ENCODE data around the gene NKAPL. TPM values are rescaled to one million over a fixed set of nuclear protein-coding genes. Genes with fewer than 3 reads are reported as not detected.

Gene NKAPL
- total and polyA plus RNA-seq, 2 of the 13 experiments (the other 11 are each of a cell fraction or from before 2014, with no cell fraction given) = not detected

DNA sequence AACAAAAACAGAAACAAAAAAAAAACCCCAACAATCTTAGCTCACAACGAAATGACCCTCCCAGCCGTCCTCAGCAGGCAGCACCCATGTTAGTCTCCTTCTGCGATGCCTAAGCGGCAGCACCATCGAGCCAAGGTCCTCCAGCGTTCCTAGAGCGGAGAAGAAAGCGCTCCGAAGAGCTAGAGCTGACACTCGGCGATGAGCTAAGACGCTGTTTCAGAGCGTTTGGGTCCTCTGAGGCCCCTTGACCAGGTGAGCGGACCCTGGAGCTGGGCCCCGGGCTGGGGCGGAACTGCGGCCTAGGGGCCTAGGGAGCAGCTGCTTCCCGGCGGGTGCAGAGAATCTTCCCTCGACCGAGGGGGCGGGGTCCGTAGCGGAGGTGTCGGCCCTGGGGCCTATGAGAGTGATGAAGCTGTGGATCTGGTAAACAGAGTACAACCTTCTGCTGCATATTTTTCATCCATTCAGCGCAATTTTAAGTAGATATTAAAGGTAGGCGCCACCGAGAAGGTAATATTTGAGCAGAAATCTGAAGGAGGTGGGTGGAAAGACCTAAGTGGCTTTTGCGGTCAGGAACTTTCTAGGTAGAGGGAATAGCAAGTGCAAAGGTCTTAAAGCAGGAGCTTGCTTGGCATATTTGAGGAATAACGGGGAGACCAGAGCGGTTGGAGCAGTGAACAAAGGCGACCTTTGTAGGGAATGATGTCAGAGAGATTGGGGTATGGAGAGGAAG lies 8.0 kb downstream of the NKAPL start, which contains the start of gene ZSCAN26 (continued):
- TF ChIP-seq, protein P1, sequence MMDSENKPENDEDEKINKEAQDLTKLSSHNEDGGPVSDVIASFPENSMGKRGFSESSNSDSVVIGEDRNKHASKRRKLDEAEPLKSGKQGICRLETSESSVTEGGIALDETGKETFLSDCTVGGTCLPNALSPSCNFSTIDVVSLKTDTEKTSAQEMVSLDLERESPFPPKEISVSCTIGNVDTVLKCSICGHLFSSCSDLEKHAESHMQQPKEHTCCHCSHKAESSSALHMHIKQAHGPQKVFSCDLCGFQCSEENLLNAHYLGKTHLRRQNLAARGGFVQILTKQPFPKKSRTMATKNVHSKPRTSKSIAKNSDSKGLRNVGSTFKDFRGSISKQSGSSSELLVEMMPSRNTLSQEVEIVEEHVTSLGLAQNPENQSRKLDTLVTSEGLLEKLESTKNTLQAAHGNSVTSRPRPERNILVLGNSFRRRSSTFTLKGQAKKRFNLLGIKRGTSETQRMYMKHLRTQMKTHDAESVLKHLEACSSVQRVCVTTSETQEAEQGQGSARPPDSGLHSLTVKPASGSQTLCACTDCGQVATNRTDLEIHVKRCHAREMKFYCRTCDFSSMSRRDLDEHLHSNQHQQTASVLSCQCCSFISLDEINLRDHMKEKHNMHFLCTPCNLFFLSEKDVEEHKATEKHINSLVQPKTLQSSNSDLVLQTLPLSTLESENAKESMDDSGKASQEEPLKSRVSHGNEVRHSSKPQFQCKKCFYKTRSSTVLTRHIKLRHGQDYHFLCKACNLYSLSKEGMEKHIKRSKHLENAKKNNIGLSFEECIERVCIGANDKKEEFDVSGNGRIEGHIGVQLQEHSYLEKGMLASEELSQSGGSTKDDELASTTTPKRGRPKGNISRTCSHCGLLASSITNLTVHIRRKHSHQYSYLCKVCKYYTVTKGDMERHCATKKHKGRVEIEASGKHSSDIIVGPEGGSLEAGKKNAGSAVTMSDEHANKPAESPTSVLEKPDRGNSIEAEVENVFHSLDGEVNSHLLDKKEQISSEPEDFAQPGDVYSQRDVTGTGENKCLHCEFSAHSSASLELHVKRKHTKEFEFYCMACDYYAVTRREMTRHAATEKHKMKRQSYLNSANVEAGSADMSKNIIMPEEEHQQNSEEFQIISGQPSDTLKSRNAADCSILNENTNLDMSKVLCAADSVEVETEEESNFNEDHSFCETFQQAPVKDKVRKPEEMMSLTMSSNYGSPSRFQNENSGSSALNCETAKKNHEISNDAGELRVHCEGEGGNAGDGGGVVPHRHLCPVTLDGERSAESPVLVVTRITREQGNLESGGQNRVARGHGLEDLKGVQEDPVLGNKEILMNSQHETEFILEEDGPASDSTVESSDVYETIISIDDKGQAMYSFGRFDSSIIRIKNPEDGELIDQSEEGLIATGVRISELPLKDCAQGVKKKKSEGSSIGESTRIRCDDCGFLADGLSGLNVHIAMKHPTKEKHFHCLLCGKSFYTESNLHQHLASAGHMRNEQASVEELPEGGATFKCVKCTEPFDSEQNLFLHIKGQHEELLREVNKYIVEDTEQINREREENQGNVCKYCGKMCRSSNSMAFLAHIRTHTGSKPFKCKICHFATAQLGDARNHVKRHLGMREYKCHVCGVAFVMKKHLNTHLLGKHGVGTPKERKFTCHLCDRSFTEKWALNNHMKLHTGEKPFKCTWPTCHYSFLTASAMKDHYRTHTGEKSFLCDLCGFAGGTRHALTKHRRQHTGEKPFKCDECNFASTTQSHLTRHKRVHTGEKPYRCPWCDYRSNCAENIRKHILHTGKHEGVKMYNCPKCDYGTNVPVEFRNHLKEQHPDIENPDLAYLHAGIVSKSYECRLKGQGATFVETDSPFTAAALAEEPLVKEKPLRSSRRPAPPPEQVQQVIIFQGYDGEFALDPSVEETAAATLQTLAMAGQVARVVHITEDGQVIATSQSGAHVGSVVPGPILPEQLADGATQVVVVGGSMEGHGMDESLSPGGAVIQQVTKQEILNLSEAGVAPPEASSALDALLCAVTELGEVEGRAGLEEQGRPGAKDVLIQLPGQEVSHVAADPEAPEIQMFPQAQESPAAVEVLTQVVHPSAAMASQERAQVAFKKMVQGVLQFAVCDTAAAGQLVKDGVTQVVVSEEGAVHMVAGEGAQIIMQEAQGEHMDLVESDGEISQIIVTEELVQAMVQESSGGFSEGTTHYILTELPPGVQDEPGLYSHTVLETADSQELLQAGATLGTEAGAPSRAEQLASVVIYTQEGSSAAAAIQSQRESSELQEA (CRISPR knock-in tag; IDR thresholded peaks at IDR 0.05; ENCODE audit: not compliant biosample characterization) = peak; percentile 82
- no peak for TF ChIP-seq ZNF138 (CRISPR knock-in tag; IDR thresholded peaks at IDR 0.05; ENCODE audit: low read depth)
- TF ChIP-seq, protein P2, sequence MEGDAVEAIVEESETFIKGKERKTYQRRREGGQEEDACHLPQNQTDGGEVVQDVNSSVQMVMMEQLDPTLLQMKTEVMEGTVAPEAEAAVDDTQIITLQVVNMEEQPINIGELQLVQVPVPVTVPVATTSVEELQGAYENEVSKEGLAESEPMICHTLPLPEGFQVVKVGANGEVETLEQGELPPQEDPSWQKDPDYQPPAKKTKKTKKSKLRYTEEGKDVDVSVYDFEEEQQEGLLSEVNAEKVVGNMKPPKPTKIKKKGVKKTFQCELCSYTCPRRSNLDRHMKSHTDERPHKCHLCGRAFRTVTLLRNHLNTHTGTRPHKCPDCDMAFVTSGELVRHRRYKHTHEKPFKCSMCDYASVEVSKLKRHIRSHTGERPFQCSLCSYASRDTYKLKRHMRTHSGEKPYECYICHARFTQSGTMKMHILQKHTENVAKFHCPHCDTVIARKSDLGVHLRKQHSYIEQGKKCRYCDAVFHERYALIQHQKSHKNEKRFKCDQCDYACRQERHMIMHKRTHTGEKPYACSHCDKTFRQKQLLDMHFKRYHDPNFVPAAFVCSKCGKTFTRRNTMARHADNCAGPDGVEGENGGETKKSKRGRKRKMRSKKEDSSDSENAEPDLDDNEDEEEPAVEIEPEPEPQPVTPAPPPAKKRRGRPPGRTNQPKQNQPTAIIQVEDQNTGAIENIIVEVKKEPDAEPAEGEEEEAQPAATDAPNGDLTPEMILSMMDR (CRISPR knock-in tag; IDR thresholded peaks at IDR 0.05) = peak; percentile 22; the same call in 1 of the 2 replicates
- no peak for TF ChIP-seq FOSL1 (CRISPR knock-in tag; IDR thresholded peaks at IDR 0.05; ENCODE audit: borderline replicate concordance)
- TF ChIP-seq REPIN1 (CRISPR knock-in tag; IDR thresholded peaks at IDR 0.05; ENCODE audit: borderline replicate concordance, low read depth) = peak; percentile 80
- TF ChIP-seq ZNF660 (CRISPR knock-in tag; IDR thresholded peaks at IDR 0.05; ENCODE audit: borderline replicate concordance, low read depth) = no peak
- no peak for TF ChIP-seq CBFB (CRISPR knock-in tag; IDR thresholded peaks at IDR 0.05)
- TF ChIP-seq SIN3A (IDR thresholded peaks at IDR 0.05; ENCODE audit: borderline replicate concordance, low read depth, low read length) = peak; percentile 89; the same call in 1 of the 2 replicates
- TF ChIP-seq NFKBIZ (CRISPR knock-in tag; IDR thresholded peaks at IDR 0.05) = no peak; the same call in 1 of the 2 replicates
- TF ChIP-seq ZNF549 (CRISPR knock-in tag; IDR thresholded peaks at IDR 0.05) = no peak
- TF ChIP-seq SSRP1 (CRISPR knock-in tag; IDR thresholded peaks at IDR 0.05) = no peak
- peak; percentile 59 for TF ChIP-seq AGO1 (IDR thresholded peaks at IDR 0.05; ENCODE audit: low read depth, low read length, poor library complexity, severe bottlenecking)
- TF ChIP-seq MAF1 (CRISPR knock-in tag; IDR thresholded peaks at IDR 0.05; ENCODE audit: borderline replicate concordance) = 0 out of 2 replicates have a peak, but pooled peaks have one; percentile 70

All from HepG2 (cell line).